Measurements from ENCODE around the gene KATNAL2.
"Not testable (repeated sequence)": the region's sequence is repeated elsewhere in the genome, so short reads cannot be mapped to it uniquely, and the experiment has no call there.

KATNAL2 gene

GRCh38 chr18:47032945-47033344 lies 115.5 kb downstream of the KATNAL2 start:
- DNase-seq (ENCODE audit: low read depth, low spot score): no peak

- not testable (repeated sequence) for DNase-seq (ENCODE audit: low read depth, low spot score)
These were observed 117.2 kb downstream of the KATNAL2 start for GRCh38 chr18:47034591-47034990.

GRCh38 chr18:47035156-47035671 lies 117.8 kb downstream of the KATNAL2 start, which contains the start of gene ELOA2:
TSS of gene ELOA2 (minus strand) at chr18:47035621. CDS start at chr18:47035264, 357 bp downstream.
- no peak for DNase-seq (ENCODE audit: low read depth, low spot score)

- no peak for DNase-seq (ENCODE audit: low read depth, low spot score)
These were observed 119.0 kb downstream of the KATNAL2 start for GRCh38 chr18:47036298-47036874.

GRCh38 chr18:47036927-47037578 lies 119.7 kb downstream of the KATNAL2 start:
- DNase-seq (ENCODE audit: low read depth, low spot score): no peak

GRCh38 chr18:47040982-47041381 lies 123.6 kb downstream of the KATNAL2 start:
- DNase-seq (ENCODE audit: low read depth, low spot score): no peak

- no peak for DNase-seq (ENCODE audit: low read depth, low spot score)
These were observed 133.1 kb downstream of the KATNAL2 start for GRCh38 chr18:47050468-47050867.

- no peak for DNase-seq (ENCODE audit: low read depth, low spot score)
These were observed 137.0 kb downstream of the KATNAL2 start for GRCh38 chr18:47054369-47054768.

- no peak for DNase-seq (ENCODE audit: low read depth, low spot score)
These were observed 145.1 kb downstream of the KATNAL2 start for GRCh38 chr18:47062471-47062870.

- no peak for DNase-seq (ENCODE audit: low read depth, low spot score)
These were observed 145.7 kb downstream of the KATNAL2 start for GRCh38 chr18:47063096-47063495.

- no peak for DNase-seq (ENCODE audit: low read depth, low spot score)
These were observed 150.2 kb downstream of the KATNAL2 start for GRCh38 chr18:47067648-47068047.

GRCh38 chr18:47075098-47075883 lies 157.9 kb downstream of the KATNAL2 start:
- no peak for DNase-seq (ENCODE audit: low read depth, low spot score)

- no peak for DNase-seq (ENCODE audit: low read depth, low spot score)
These were observed 159.7 kb downstream of the KATNAL2 start for GRCh38 chr18:47077111-47077510.

- DNase-seq (ENCODE audit: low read depth, low spot score): no peak
These were observed 163.5 kb downstream of the KATNAL2 start for GRCh38 chr18:47080872-47081271.

GRCh38 chr18:47081578-47081977 lies 164.2 kb downstream of the KATNAL2 start:
- DNase-seq (ENCODE audit: low read depth, low spot score): no peak

- DNase-seq (ENCODE audit: low read depth, low spot score): no peak
These were observed 170.3 kb downstream of the KATNAL2 start for GRCh38 chr18:47087676-47088075.

- no peak for DNase-seq (ENCODE audit: low read depth, low spot score)
These were observed 178.4 kb downstream of the KATNAL2 start for GRCh38 chr18:47095810-47096209.

GRCh38 chr18:47100212-47100831 lies 182.9 kb downstream of the KATNAL2 start:
- DNase-seq (ENCODE audit: low read depth, low spot score): no peak

GRCh38 chr18:47108373-47108772 lies 191.0 kb downstream of the KATNAL2 start:
- no peak for DNase-seq (ENCODE audit: low read depth, low spot score)

- no peak for DNase-seq (ENCODE audit: low read depth, low spot score)
These were observed 191.6 kb downstream of the KATNAL2 start for GRCh38 chr18:47108998-47109405.

GRCh38 chr18:47109720-47110119 lies 192.3 kb downstream of the KATNAL2 start:
- no peak for DNase-seq (ENCODE audit: low read depth, low spot score)

Data from iPS DF 19.7 (cell line).